ENCODE results near the gene POU2AF1.
A peak's percentile ranks its signal among the peaks of the same experiment; 100 is the strongest.

POU2AF1 gene

DNA sequence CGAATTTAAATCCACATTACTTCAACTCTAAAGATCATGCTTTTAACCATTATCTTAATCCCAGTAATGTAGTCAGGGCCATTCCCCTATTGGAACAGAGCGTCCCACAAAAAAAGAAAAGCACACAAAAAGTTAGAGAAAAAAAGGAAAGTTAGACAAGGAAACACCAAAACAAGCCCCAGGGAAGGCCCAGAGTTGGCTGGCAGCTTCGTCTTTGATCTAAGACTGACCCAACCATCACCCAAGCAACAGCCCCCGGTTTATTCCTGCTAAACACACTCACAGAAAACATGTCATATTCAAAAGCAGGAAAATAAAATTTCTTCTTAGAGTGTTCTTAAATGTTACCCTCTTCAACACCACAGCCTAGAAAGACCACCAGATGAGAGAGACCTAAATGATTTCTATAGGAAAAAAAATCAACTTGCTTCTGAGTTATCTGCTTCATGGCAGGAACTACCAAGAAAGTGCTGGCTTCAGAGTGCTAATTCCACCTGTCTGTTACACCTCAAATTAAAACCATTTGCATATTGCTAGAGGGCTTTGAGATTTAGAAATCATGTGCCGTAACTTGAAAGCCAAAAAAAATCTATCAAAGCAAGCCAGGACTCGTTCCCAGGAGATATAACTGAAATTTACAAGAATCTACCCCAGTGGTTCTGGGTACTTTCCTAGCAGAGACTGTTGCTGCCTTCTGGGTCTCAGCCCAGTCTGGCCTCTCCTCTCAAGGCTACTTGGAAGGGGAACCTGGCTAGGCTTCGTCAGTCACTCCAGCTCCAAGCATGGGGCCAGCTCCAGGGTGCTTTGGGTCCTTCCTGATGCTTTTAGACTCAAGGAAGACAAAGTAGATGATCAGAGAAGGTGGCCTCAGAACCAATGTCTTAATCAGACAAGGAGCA lies 49.5 kb downstream of the POU2AF1 start:
- TF ChIP-seq CTCF (IDR thresholded peaks at IDR 0.05; ENCODE audit: low read depth, low read length), result no peak
- no peak for DNase-seq (ENCODE audit: low read depth in 2 of 2)
- no peak overlapping the region for H3K4me3 ChIP-seq (replicated peaks in 1 of 2; ENCODE audit: low read depth in 2 of 2, low read length in 2 of 2)

- no peak overlapping the region for H3K4me3 ChIP-seq (replicated peaks in 1 of 2; ENCODE audit: low read depth in 2 of 2, low read length in 2 of 2)
- DNase-seq (ENCODE audit: low read depth in 2 of 2), result no peak
- TF ChIP-seq CTCF (IDR thresholded peaks at IDR 0.05; ENCODE audit: low read depth, low read length), result no peak
These were observed 51.0 kb downstream of the POU2AF1 start for GRCh38 chr11:111327908-111328624.

DNA sequence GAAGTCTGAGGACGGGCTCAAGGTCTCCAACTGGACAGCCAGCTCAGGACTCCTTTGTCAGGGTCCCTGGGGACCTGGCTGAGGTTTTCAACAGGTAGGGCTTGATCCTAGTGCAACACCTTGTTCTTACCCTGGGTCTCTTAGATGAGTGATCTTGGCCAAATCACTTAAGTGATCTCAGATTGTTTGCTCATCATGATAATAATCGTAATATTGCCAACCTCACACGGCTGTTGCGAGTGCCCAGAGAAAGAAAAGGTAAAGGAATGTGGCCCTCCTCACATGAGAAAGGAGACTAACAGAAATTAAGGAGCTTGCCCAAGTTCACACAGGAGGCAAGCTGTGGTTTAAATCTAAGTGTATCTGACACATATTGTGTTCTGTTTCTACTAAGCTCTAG lies 52.3 kb downstream of the POU2AF1 start:
- DNase-seq (ENCODE audit: low read depth in 2 of 2), result no peak
- no peak overlapping the region for H3K4me3 ChIP-seq (replicated peaks in 1 of 2; ENCODE audit: low read depth in 2 of 2, low read length in 2 of 2)
- TF ChIP-seq CTCF (IDR thresholded peaks at IDR 0.05; ENCODE audit: low read depth, low read length), result no peak

- no peak for TF ChIP-seq CTCF (IDR thresholded peaks at IDR 0.05; ENCODE audit: low read depth, low read length)
- DNase-seq (ENCODE audit: low read depth in 2 of 2), result no peak
- H3K4me3 ChIP-seq (replicated peaks in 1 of 2; ENCODE audit: low read depth in 2 of 2, low read length in 2 of 2), result no peak overlapping the region
These were observed 53.8 kb downstream of the POU2AF1 start for GRCh38 chr11:111325259-111325658.

DNA sequence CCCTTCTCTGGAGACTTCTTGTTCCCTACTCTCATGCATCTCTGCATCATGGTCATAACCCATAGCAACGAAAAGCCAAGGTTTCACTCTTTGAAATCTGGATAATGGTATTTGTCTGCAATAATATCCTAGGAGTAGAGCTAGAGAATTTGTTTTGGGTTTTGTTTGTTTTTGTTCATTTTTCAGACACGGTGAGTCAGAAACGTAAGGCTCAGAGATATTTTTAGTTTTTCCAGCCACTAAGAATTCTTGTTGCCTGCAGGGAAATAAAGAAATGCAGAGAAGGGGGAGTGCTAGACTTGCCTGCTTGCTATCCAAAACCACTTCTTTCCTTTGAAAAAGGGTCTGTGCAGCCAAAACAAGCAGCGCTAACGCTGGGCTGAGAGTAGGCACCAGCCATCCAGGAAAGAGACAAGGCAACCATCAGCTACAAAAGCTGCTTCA lies 54.8 kb downstream of the POU2AF1 start:
- H3K4me3 ChIP-seq (replicated peaks in 1 of 2; ENCODE audit: low read depth in 2 of 2, low read length in 2 of 2), result no peak overlapping the region
- no peak for TF ChIP-seq CTCF (IDR thresholded peaks at IDR 0.05; ENCODE audit: low read depth, low read length)
- peak; percentile 25 to 31 for DNase-seq (ENCODE audit: low read depth in 2 of 2)

- DNase-seq (ENCODE audit: low read depth in 2 of 2), result no peak
- no peak overlapping the region for H3K4me3 ChIP-seq (replicated peaks in 1 of 2; ENCODE audit: low read depth in 2 of 2, low read length in 2 of 2)
- no peak for TF ChIP-seq CTCF (IDR thresholded peaks at IDR 0.05; ENCODE audit: low read depth, low read length)
These were observed 56.5 kb downstream of the POU2AF1 start for GRCh38 chr11:111322534-111322933.

All from cardiac fibroblast (primary cell).